Skin epidermis (tissue), 12 donors: ENCODE measurements around the gene GALT.

Experiments used
- H3K27ac ChIP-seq, 21 experiments: fragments of 200-600 bp; sonication (generic) in 11 of 21; one replicate each; pipeline ENCODE4 v1.5.0; 2020; ENCODE audit warnings: mild to moderate bottlenecking in 3 of 21, inconsistent platforms in 2 of 21, moderate library complexity in 2 of 21
- H3K4me3 ChIP-seq, 7 experiments: fragments of 200-600 bp; sonication (generic) in 2 of 7; one replicate each; pipeline ENCODE4 v1.5.0; 2020; ENCODE audit warnings: inconsistent platforms in 2 of 7, mild to moderate bottlenecking in 2 of 7, moderate library complexity in 1 of 7

The GALT gene

DNA sequence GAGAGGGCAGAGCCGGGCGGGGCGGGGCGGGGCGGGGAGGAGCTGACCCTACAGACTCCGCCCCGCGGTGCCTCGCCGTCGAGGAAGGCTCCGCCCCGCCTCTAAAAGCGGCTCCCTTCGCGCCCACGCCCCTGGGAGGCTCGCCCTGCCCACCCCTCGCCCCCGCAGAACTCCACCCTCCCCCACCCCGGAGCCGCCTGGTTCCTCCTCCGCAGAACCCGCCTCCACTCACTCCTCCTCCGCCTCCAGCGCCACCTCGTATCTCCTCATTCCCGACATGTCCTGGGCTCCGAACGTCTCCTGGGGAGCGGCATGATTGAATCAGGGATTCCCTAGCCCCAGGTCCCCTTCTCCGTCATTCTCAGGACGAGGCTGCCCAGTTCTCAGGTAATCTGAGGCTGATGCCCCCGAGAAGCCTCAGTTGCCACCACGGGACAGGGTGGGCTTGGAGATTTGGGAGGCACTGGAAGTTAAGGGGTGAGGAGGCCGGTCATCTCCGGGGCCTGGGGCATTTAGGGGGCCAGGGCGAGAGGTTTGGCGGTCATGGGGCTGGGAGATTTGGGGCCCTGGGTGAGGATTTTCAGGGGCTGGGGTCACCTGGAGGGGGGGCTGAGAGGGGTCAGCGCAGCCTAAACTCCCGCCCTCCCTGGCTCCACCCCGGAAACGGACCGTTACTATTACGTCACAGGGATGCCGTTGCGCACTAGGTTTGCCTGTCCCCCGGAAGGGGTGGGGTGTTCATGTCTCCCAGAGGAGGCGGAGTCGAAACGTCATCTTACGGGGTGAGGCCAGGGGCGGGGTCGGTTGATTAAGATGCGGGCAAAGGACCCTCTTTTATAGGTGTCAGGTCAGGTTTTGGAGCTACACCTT is 19.1 kb downstream of the GALT start:
- Histone ChIP-seq H3K27ac (peak overlapping the region; percentile 81 to 99 (median 93)), H3K4me3 (peak overlapping the region; percentile 49 to 78 (median 59))

DNA sequence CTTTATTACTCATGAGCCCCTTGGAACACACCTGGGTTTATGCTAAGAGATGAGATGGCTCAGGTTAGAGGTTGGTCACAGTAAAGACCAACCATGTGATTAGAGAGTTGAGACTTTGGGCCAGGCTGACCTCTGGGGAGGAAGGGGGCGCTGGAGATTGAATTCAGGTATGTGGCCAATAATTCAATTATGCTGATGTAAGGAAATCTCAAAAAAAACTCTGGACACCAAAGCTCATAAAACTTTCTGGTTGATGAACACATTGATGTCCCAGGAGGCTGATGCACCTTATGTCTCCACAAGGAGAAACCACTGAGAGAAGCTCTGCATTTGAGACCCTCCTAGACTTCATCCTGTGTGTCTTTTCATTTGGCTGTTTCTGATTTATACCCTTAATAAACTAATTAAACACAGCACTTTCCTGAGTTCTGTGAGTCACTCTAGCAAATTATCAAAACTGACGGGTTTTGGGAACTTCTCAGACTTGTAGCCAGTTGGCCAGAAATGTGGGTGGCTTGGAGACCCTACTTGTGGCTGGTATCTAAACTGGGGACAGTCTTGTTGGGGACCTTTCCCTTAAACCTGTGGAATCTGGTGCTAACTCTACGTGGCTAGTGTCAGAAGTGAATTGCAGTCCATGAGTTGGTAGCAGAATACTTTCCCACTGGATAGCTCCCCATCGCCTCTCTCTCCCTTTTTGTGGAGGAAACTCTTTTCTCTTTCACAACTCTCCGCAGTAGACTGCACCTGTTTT is 23.5 kb downstream of the GALT start:
- H3K27ac ChIP-seq, result no peak overlapping the region

DNA sequence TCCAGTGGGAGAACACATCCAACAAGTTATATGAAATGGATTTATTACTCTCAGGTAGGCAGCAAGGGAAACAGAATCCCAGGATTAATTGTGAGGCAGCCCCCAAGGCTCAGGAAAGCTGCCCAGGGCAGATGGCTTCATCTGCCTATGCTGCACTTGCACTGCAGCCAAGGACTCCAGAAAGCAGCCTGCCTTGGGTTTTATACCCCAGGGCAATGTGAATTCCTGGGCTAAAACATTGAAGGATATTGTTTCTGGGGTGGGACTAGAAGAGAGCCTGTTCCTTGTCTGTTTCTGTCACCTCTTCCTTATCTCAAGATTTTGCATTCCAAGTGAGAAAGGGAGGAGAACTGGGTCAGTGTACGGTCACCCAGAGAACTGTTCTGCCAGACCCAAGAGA is 24.8 kb downstream of the GALT start:
- Histone ChIP-seq H3K4me3 (no peak overlapping the region), H3K27ac (no peak overlapping the region)

More for the DNA sequence above, 23.5 kb downstream of the GALT start:
- H3K4me3 ChIP-seq, result no peak overlapping the region

DNA sequence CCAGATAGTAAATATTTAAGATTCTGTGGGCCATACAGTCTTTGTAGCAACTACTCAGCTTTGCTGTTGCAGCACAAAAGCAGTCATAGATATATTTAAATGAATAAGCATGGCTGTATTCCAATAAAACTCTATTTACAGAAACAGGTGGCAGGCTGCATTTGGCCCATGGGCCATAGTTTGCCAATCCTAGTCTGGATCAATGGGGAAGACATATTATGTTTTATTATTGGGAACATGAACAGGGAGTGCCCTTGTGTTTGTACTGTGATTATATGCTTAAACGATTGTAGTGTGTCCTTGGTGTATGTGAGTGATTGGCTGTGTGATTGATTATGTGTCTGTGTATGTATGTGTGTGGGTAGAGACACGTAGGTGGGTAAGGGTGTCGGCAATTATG is 28.0 kb downstream of the GALT start:
- no peak overlapping the region for H3K27ac ChIP-seq
- H3K4me3 ChIP-seq, result no peak overlapping the region

DNA sequence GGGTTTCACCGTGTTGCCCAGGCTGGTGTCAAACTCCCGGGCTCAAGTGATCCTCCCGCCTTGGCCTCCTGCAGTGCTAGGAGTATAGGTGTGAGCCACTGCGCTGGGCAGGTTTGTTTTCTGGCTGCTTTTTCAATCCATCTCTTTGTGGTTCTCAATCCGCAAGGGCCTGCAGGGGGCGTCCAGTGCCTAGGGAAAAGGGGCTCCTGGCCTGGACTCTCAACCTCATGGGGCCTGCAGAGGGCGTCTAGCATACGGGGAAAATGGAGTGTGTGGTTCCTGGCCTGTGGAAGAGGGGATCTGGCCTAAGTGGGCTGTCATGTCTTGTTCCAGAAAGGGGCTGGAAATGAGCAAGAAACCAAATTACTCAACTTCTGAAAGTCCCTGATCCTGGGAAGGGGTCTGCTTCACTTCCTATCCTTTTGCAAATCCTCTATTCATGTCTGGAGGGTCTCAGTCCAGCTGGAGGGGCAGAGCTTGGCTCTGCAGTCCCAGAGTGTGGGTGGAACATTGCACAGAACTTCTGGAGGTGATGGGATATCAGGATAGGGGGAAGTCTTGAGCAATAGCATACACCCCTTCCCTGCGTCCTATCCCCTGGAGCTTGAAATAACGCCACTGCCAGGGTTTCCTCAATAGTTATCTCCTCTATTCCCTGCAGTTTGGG is 28.7 kb downstream of the GALT start:
- peak overlapping the region in 14 of 21 experiments; percentile 7 to 69 (median 32) for H3K27ac ChIP-seq
- H3K4me3 ChIP-seq, result no peak overlapping the region

DNA sequence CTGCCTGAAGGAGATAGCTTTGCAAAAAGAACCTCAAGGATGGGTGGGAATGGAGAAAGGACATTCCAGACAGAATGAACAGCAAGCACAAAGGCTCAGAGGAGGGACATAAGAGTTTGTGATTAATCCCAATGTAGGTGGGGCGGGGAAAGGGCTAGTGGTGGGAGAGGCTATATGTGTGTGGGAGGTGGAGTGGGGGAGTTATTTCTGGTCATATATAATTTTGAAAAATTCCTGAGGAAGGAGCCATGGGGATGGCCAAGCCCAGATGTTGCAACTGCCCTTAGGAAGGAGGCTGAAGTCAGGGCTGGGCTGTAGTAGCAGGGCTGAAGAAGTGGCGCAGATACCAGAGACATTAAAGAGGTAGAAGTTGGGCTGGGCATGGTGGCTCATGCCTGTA is 29.4 kb downstream of the GALT start:
- peak overlapping the region in 14 of 21 experiments; percentile 1 to 69 (median 32) for H3K27ac ChIP-seq
- H3K4me3 ChIP-seq, result no peak overlapping the region

DNA sequence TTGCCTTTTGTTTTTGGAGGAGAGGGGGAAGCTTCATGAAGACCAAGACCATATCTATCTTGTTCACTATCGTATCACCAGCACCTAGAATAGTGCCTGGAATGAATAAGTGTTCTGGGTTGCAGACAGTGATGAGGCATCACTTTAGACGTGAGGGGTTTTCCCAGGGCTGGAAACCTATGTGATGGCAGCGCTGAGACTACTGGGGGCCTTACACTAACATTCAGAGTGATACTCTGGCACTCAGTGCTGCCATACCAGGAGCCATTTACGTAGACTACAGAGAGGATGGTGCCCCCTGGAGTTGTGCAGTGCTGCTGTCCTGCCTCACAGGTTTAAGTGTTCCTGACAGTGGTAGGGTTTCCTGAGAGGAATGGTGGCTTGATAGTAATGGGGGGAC is 37.7 kb downstream of the GALT start:
- Histone ChIP-seq H3K4me3 (no peak overlapping the region), H3K27ac (peak overlapping the region in 7 of 21 experiments; percentile 14 to 72 (median 62))

DNA sequence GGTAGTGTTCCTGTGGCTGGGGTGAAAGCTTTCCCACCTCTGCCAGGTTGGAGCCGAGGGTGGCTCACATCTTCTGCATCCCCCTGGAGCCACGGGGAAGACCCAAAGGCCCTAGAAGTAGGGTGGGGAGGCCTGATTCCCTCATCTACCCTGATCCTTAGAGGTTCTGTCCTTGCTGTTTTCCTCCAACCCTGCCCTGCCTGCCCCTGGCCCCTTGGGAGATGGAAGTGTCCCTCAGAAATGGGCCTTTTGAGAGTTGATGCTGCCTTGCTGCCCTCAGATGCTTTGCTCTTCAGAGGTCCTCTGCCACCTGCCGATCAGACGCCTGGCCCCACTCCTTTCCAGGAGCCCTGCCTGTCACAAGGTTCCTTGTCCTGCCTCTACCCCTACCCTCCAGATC is 38.3 kb downstream of the GALT start:
- peak overlapping the region in 16 of 21 experiments; percentile 18 to 81 (median 68) for H3K27ac ChIP-seq
- H3K4me3 ChIP-seq, result no peak overlapping the region

DNA sequence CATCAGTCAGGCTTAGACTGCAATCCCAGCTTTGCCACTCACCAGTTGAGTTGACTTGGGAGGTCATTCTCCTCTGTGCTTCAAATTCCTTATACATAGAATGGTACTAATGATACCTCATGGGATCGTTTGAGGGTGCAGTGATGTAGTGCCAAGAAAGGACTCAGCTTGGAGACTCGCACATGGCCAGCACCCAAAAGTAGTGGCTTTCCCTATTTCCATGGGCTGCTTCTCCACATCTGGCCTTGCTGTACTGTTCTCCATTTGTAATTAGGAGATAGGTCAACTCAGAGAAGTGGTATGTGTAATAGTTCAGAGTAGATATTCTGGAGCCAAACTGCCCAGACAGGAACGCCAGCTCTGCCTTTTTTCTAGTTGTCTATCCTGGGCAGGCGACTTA is 39.1 kb downstream of the GALT start:
- peak overlapping the region in 18 of 21 experiments; percentile 5 to 81 (median 65) for H3K27ac ChIP-seq
- H3K4me3 ChIP-seq, result no peak overlapping the region

DNA sequence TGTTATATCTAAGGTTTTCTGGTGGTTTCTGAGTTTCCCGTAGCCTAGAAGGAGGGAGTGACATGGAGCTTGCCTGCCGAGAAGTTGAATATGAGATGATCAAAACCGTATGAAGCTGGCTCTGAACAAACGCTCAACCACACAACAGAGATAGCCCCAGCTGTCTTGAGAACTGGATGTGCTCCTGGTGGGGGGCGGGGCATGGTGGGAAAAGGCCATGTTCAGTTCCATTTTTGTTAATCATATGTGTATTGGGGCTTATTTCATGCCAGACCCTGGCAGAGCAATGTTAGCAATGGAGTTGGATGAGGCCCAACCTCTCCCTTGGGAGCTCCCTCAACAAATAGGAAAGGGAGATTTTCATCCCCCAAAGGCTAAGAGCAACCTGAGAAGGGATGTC is 39.8 kb downstream of the GALT start:
- Histone ChIP-seq H3K4me3 (no peak overlapping the region), H3K27ac (peak overlapping the region in 18 of 21 experiments; percentile 27 to 81 (median 68))

DNA sequence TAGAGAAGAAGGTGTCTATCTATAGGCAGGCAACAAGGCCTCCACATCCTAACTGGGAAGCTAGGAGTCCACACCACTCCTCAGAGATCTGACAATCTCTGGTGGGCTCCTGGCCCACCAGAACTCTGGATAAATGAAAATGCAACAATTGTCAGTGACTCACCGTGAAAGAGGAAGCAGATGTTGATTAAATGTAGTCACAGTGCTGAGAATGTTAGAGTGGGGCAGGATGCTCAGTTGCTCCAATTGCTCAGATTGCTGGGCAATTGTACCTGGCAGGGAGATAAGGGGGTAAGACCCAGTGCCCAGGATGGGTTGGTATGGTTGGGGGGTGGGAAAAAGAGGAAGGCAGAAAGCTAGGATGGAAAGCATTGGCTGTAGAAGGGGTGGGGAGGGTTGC is 40.3 kb downstream of the GALT start:
- H3K4me3 ChIP-seq, result no peak overlapping the region
- peak overlapping the region in 16 of 21 experiments; percentile 10 to 81 (median 52) for H3K27ac ChIP-seq

DNA sequence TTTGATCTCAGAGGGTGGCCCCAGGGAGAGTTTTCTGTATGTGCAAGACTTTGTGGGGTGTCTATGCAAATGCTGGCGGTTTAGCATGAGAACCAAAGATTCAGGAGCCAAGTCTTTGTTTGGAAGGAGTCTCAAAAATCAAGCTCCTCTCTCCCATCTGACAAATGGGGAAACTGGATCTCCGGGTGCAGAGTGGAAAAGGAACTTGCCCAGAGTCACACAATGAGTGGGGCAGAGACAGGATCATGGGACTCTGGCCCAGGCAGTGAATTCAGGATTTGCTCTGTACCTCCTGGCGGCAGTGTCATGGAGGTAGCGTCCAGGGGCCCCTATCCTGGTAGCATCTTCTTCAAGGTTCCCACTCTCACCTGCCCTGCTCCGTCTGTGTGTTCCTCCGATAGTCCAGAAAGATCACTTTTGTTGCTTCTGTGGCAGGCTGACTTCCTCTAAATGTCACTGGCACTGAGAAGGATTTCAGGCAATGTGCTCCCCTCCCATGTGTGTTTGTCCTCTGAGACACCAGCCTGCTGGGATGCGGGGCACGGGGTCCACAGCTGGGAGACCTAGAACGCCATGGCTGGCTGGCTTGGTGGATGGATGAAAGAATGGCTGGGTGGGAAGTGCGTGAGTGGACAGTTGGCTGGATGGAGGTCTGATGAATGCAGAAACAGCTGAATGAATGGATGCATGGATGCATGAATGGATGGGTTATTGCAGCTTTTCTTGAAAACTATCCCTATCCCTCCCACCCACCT is 41.0 kb downstream of the GALT start:
- no peak overlapping the region for H3K4me3 ChIP-seq

DNA sequence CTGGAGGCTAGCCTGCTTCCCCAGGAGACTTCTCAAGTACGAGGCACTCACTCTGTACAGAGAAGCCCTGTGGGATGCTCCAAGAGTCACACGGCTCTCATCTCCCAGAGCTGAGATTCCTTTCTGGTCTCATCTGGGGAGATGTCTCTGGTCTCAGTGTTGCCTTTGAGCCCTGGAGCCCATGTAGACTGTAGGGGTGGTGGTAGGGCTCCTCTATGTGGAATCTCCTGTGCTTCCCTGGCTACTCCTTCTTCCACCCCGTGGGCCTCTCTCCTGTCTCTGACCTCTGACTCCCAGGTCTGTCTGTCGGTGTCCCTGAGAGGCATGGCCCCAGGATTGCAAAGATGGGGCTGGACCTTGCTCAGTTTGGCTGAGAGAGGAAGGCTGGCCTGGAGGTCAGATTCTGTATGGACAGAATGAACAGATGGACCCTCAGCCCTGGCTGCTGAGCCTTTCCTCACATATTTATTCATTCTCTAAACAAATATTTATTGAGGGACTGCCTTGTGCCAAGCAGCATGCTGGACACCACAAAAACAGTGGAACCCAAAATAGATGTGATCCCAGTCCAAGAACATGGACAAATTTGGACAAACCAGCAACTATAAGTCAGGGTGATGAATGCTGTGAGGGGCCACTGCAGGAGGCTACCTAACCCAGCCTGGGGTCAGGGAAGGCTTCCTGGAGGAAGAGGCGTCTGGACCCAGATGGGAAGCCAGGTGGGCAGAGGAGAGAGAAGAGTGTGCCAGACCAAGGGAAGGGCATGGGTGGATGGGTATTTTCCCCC is 42.0 kb downstream of the GALT start:
- no peak overlapping the region for H3K4me3 ChIP-seq
- H3K27ac ChIP-seq, result peak overlapping the region in 12 of 21 experiments; percentile 4 to 74 (median 34)

More for the DNA sequence above, 41.0 kb downstream of the GALT start:
- peak overlapping the region in 17 of 21 experiments; percentile 10 to 81 (median 47) for H3K27ac ChIP-seq

DNA sequence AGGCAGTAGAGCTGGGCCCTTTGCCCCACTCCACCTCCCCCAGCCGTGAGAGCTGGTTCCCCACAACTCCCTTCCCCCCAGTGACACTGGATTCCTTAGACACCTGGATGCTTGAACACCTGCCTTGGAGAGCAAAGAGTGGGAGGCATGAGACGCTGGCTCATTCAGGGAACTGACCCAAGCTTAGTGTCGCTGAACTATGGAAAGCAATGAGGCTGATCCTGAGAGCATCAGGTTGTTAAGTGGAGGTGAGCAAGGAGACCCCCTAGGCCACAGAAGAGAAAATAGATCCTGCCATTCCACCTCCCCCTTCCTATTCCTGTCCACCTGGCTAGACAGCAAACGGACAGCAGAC is 42.6 kb downstream of the GALT start:
- Histone ChIP-seq H3K4me3 (no peak overlapping the region), H3K27ac (peak overlapping the region in 7 of 21 experiments; percentile 4 to 74 (median 36))

DNA sequence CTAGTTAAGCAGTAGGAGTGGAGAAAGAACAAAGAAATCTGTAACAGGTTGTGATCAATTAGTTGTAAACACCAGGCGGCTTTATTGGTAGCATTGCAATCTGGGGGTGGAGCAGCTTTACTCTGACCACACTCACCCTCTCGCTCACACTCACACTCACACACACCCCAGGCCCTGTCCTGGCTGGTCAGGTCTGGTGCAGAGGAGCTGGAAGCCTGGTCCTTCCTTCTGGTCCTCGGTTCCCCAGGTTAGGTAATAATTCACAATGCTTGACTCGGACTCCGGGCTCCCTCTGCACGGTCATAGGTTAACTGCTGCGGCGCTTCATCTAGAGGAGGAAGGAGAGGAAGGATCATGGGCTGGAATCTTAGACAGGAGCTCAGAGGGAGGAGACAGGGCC is 43.0 kb downstream of the GALT start:
- no peak overlapping the region for H3K4me3 ChIP-seq
- H3K27ac ChIP-seq, result peak overlapping the region in 5 of 21 experiments; percentile 4 to 57 (median 38)

DNA sequence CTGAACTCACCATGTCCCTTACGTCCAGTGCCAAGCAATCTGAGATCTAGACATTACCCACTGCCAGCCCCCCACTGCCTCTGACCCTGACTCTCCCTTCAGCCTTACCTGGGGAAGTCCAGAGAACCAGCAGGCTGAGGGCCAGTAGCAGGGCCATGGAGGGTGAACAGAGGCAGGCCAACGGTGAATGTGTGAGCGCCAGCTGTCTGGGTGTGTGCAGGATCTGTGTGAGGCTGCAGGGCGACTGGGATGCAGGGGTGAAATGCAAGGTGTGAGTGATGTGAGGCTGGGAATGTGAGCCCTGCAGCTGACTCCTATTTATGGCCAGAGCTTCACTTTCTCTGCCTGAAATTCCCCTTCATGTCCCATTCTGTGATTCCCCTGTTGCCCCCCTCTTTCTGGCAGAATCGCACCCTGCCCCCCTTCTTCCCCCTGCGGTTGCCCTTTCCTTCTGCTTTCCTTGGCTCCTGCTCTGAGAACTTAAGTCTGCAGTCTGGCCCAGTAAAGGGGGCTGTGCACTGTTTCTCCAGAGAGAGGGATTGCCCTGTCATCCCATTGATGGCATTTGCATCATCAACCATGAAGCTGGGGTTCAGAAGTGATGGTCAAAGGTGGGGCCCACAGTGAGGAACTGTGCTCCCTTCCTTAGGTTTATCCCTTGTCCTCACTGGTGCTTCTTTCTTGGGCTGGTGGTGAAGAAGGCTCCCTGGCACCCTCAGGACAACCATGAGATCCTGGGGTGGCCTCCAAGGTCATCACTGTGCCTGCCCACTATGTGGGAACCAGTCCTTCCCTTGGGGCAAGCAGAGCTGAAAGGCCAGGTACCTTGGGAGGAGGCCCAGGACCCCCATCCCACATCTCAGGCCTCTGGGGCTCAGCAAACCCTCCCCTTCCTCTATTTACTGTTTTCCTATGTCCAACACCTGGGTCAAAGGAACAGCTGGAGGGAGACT is 44.8 kb downstream of the GALT start, which contains the start of gene CCL19:
CCL19 (minus strand) TSS at position 294 of the 953 bp plus-strand sequence; CDS start at position 157, 137 bp downstream.
- Histone ChIP-seq H3K4me3 (no peak within 1 kb of the TSS), H3K27ac (peak within 1 kb of the TSS in 7 of 21 experiments; percentile 21 to 61 (median 46))

DNA sequence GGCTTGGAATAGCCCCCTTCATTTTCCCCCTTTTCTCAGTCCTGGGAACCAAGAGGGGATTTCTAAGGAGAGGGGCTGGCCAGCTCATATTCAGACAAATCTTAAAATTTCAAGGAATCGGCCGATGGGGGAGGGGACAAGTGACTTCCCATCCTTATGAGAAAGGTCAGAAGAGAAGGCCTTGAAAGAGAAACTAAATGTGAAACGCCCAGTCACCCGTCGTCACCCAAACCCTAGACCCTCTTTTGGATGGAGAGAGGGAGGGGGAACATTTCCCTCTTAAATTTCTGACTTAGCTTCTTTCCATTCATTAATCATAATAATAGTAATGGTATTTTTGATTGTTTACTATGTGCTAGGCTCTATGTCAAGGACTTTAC is 45.5 kb downstream of the GALT start:
- H3K27ac ChIP-seq, result peak overlapping the region in 6 of 21 experiments; percentile 19 to 53 (median 36)
- H3K4me3 ChIP-seq, result no peak overlapping the region
